GM18507 (cell line): ENCODE results near the gene KDM1A.
"Not testable (repeated sequence)": the region's sequence is repeated elsewhere in the genome, so short reads cannot be mapped to it uniquely, and the experiment has no call there.

Experiments
- DNase-seq: peaks from one replicate; pipeline ENCODE4 v3.0.0; 2011; ENCODE audit warnings: low read depth; ENCODE audit not compliant: insufficient read length; ENCODE audit errors: extremely low spot score
- FAIRE-seq: peaks from 2 replicates; lab custom pipeline; 2011; peaks lifted over from hg19 to GRCh38; lab: Jason Lieb, UNC

Gene KDM1A

DNA sequence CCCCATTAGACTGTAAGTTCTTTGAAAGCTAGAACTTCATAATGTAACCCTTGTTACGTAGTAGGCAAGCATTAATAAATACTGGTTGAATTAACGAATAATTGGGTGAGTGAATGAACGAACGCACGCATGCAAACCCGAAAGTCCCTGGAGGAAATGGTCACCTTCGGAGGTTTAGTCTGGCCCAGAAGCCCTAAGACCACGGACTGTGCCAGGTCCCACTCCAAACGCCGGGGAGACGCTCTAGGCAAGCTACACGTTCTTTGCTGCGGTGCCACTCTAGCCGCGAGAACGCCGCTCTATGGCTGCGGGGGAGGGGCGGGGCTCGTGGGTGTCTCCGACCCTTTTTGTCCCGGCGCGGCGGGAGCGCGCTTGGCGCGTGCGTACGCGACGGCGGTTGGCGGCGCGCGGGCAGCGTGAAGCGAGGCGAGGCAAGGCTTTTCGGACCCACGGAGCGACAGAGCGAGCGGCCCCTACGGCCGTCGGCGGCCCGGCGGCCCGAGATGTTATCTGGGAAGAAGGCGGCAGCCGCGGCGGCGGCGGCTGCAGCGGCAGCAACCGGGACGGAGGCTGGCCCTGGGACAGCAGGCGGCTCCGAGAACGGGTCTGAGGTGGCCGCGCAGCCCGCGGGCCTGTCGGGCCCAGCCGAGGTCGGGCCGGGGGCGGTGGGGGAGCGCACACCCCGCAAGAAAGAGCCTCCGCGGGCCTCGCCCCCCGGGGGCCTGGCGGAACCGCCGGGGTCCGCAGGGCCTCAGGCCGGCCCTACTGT, at the start of gene KDM1A:
TSS of gene KDM1A (plus strand) at position 375 of the 769 bp plus-strand sequence. CDS start at position 504, 129 bp downstream.
- peak; percentile 94 for FAIRE-seq

GRCh38 chr1:22970096-22970495, 49.2 kb upstream of the KDM1A start:
- FAIRE-seq: no peak
- no peak for DNase-seq

More for the DNA sequence above, at the start of gene KDM1A:
- DNase-seq: peak; percentile 91

- no peak for FAIRE-seq
- DNase-seq: no peak
Observed at GRCh38 chr1:22971161-22971560, 48.1 kb upstream of the KDM1A start.

DNA sequence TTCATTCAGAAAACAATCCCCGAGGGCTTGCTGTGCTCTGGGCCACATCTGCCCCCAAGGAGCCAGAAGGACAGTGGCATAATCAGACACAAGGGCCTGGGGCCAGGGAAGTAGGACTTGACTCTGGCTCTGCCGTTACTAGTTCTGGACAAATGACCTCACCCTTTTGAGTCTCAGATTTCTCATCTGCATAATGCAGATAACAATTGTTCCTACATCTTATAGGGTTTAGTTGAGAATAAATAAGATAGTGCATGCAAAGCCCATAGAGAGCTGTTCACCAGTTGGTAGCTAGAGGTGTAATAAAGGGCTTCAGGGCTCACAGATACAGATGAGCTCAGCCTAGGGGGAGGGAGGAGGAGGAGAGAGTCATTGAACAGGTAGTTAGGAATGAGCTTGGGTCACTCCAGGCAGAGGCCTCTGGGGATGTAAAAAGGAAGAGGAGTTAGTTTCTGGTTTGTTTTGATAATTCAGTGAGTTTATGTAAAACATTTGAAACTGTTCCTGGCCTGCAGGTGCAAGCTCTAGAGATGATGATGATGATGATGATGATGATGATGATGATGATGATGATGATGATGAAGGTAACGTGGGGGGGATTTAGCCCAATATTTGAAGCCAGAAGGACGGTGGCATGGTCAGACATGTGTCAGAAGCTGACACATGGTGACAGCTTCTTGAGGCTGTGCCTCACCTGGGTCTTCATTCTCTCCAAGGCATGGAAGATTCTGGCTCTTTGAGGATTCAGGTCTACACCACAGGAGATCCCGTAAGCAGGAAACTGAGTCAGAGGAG, 47.5 kb upstream of the KDM1A start:
- FAIRE-seq: no peak
- no peak for DNase-seq

DNA sequence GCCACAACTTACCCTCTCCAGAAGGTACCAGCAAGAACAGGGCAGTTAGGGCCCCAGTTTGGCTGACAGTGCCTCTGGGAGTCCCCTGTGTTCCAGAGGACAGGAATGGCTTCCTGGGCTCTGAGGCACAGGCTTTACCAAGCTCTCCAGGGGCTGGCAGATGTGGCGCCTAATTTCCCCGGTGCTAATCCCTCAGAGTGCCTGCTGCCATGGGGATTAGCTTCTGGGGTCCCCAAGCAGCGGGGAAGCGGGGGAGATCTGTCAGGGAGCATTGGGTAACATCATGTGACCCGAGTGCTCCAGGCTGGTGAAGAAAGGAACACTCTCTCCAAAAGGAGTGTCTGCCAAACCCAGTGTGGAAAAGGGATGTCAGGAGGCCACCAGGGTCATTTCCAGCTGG, 46.5 kb upstream of the KDM1A start, which contains the start of gene LACTBL1:
TSS of gene LACTBL1 (minus strand) at position 107 of the 400 bp plus-strand sequence. CDS start 550 bp downstream, outside the sequence.
- FAIRE-seq (no peak), DNase-seq (no peak)

GRCh38 chr1:22975694-22976093, 43.6 kb upstream of the KDM1A start:
- FAIRE-seq (no peak), DNase-seq (no peak)

GRCh38 chr1:22976127-22976460, 43.2 kb upstream of the KDM1A start:
- FAIRE-seq: no peak

GRCh38 chr1:22976461-22977243, 42.6 kb upstream of the KDM1A start:
- FAIRE-seq (peak; percentile 86), DNase-seq (peak; percentile 48)

More at GRCh38 chr1:22976127-22976460, 43.2 kb upstream of the KDM1A start:
- no peak for DNase-seq

DNA sequence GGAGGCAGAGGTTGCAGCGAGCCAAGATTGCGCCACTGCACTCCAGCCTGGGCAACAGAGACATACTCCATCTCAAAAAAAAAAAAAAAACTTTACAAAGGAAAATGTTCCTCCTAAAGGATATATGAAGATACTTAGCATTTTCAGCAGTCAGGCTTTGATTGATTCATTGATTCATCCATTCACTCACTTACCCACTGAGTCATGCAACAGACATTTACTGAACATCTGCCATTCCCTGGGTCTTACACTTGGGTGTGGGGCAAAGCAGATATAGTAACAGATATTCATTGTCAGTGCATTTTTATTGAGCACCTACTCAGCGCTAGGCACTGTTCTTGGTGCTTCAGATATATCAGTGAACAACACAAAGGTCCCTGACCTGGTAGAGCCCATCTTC, 41.0 kb upstream of the KDM1A start:
- no peak for FAIRE-seq
- no peak for DNase-seq

GRCh38 chr1:22980471-22980790, 38.8 kb upstream of the KDM1A start:
- DNase-seq, FAIRE-seq: not testable (repeated sequence)

DNA sequence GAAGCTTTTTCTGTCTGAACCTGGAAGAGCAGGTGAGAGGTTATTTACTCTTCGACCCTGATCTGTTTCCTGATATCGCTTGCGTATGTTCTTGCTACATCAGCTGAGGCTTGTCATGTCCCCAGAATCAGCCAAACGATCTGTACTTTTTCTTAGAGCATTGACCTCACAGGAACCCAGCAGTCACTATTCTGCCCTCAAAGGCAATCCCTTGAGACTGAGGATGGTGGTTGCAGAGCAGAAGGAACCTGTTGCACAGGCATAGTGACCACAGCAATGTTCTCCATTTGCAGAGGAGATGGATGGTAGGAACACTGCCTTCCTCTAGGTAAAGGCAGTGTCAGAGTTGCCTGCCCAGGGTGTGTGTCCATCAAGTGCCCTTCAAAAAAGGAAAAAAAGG, 35.3 kb upstream of the KDM1A start:
- DNase-seq (no peak), FAIRE-seq (no peak)

- not testable (repeated sequence) for FAIRE-seq, DNase-seq
Observed at GRCh38 chr1:22992384-22992783, 26.9 kb upstream of the KDM1A start.

- DNase-seq, FAIRE-seq: not testable (repeated sequence)
Observed at GRCh38 chr1:22993220-22993795, 26.0 kb upstream of the KDM1A start.

- DNase-seq (no peak), FAIRE-seq (no peak)
Observed at GRCh38 chr1:22995774-22996173, 23.5 kb upstream of the KDM1A start.

DNA sequence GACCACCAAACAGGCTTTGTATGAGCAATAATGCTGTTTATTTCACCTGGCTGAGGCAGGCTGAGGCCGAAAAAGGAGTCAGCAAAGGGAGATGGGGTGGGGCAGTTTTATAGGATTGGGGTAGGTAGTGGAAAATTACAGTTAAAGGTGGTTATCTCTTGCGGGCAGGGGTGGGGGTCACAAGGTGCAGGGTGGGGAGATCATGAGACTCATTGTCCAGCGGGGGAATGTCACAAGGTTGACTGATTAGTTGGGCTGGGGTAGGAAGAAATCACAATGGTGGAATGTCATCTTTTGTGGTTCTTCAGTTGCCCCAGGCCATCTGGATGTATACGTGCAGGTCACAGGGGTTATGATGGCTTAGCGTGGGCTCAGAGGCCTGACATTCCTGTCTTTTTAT, 21.7 kb upstream of the KDM1A start:
- not testable (repeated sequence) for FAIRE-seq, DNase-seq

DNA sequence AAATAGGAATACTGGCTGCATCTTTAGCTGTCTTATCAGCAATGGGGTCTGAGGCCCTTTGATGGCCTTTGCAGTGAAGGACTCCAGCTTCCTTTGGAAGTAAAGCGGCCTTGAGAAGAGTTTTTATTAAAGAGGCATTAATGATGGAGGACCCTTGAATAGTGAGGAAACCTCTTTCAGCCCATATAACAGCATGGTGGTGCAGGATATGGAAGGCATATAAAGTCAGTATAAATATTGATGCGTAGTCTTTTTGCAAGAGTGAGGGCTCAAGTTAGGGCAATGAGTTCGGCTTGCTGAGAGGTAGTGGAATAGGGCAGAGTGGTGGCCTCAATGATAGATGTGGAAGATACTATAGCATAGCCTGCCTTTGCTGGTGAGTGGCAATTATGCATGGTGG, 19.1 kb upstream of the KDM1A start:
- not testable (repeated sequence) for DNase-seq, FAIRE-seq

DNA sequence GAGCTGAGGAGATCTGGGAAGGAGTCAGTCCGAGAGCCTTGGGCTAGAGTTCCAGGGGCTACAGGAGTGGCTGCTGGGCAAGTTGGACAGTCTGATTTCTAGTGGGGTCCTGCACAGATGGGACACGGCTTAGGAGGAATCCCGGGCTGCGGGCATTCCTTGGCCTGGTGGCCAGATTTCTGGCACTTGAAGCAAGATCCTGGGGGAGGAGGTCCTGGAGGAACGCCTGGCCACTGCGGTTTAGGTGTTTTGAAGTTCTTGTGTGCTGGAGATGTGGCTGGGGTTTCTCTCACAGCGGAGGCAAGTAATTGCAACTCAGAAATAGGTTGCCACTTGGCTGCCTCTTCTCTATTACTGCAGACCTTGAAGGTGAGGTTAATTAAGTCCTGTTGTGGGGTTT, 17.1 kb upstream of the KDM1A start:
- DNase-seq, FAIRE-seq: not testable (repeated sequence)

GRCh38 chr1:23004112-23004511, 15.2 kb upstream of the KDM1A start:
- no peak for DNase-seq
- no peak for FAIRE-seq

DNA sequence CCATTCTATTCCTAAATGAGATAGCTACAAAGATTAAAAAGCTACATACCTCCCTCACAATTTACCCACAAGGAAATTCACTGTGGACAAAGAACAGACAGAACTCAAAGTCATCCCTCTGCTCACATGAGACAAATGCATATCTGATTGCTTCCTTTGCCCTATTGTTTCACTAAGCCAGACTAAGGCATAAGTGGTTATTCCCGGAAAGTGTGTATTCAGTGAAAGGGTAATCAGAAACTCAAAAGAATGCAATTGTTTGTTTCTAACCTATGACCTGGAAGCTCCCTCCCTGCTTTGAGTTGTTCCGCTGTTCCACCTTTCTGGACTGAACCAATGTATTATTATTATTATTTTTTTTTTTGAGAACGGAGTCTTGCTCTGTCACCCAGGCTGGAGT, 14.5 kb upstream of the KDM1A start:
- FAIRE-seq, DNase-seq: not testable (repeated sequence)

DNA sequence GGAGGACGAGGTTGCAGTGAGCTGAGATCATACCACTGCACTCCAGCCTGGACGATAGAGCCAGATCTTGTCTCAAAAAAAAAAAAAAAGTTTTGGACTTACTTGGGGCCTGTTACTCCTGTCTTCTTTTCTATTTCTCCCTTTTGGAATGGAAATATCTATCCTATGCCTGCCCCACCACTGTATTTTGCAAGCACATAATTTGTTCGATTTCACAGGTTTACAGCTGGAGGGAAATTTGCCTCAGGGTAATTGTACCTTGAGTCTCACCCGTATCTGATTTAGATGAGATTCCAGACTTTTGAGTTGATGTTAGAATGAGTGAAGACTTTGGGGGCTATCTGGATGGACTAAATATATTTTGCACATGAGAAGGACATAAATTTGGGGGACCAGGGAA, 12.2 kb upstream of the KDM1A start:
- FAIRE-seq (no peak), DNase-seq (no peak)
